ENCODE results near the gene DUSP12. TPM values are rescaled to one million over a fixed set of nuclear protein-coding genes. Genes with fewer than 3 reads are reported as not detected.

Gene DUSP12
- total and polyA plus RNA-seq, 9 of the 15 experiments (the other 6 are each of a cell fraction or from before 2014, with no cell fraction given): 10.4 to 81.4 (median 43.6) TPM

GRCh38 chr1:161721738-161722343 is 27.7 kb upstream of the DUSP12 start (continued):
- TF ChIP-seq REST (IDR thresholded peaks at IDR 0.05; ENCODE audit: borderline replicate concordance) (peak; percentile 51), REST (CRISPR knock-in tag; IDR thresholded peaks at IDR 0.05; ENCODE audit: low read depth) (no peak), ZNF41 (CRISPR knock-in tag; conservative IDR thresholded peaks at IDR 0.05) (0 out of 2 replicates have a peak, but pooled peaks have one; percentile 46), RAD51 (IDR thresholded peaks at IDR 0.05; ENCODE audit: borderline replicate concordance, low read depth) (0 out of 2 replicates have a peak, but pooled peaks have one; percentile 5), ZNF140 (CRISPR knock-in tag; IDR thresholded peaks at IDR 0.05) (no peak), ZNF197 (CRISPR knock-in tag; IDR thresholded peaks at IDR 0.05; ENCODE audit: low read depth) (no peak), SLC30A9 (CRISPR knock-in tag; IDR thresholded peaks at IDR 0.05) (no peak), HDGF (IDR thresholded peaks at IDR 0.05) (peak; percentile 47; the same call in 1 of the 2 replicates), JUNB (CRISPR knock-in tag; conservative IDR thresholded peaks at IDR 0.05) (peak; percentile 82), ZNF699 (CRISPR knock-in tag; IDR thresholded peaks at IDR 0.05; ENCODE audit: insufficient replicate concordance) (no peak), ATF2 (CRISPR knock-in tag; IDR thresholded peaks at IDR 0.05) (no peak), ARID3A (IDR thresholded peaks at IDR 0.05; ENCODE audit: borderline replicate concordance, low read depth, low read length) (no peak), PATZ1 (CRISPR knock-in tag; IDR thresholded peaks at IDR 0.05; ENCODE audit: borderline replicate concordance) (no peak), SAFB (IDR thresholded peaks at IDR 0.05; ENCODE audit: borderline replicate concordance, low read depth, low read length) (no peak), ARID2 (IDR thresholded peaks at IDR 0.05) (no peak)
